Measurements from ENCODE around the gene FABP3. TPM values are rescaled to one million over a fixed set of nuclear protein-coding genes. Genes with fewer than 3 reads are reported as not detected.

Gene FABP3
- total and polyA plus RNA-seq, 2 of the 4 experiments (the other 2 are of a cell fraction): 4.8 to 8.6 TPM

DNA sequence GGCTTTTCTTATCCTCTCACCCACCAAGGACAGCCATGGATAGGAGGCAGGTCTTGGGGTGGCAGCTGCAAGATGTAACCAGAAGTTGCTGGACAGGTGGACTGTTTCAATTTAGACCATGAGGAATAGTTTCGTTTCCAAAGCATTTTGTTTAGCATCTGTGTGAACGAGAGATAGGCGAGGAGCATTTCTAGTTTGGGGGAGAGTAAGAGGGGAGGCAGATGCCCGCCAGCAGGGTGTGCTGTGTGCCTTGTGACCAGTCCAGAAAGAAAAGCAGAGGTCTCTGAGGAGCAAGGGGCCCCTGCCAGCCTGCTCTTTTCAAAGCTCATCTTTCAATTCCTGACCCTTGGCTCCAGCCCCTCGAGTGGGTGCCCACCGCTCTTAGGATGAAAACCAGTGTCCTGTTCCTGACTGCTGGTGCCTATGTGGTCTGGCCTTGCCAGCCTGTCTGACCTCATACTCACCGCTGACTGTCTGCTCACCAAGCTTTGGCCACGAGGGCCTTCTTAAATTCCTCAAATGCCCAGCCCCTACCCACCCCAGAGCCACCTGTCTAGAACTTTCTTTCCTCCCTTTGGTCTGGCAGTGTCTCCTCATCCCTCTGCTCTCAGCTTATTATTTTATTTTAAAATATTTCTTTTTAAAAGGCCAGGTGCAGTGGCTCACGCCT is 48.6 kb upstream of the FABP3 start:
- Histone ChIP-seq H2BK5ac (ENCODE audit: low read depth, low read length, poor library complexity, severe bottlenecking) (no peak overlapping the region), H2BK120ac (ENCODE audit: low read depth, low read length) (peak overlapping the region; percentile 20; the same call in 1 of the 2 replicates), H3K27ac (ENCODE audit: insufficient read depth, low read length) (0 out of 2 replicates have a peak overlapping the region, but pooled peaks have one; percentile 6), H3K9ac (ENCODE audit: low read depth, low read length) (no peak overlapping the region), H4K8ac (ENCODE audit: low read depth in 2 of 2, low read length in 2 of 2) (no peak overlapping the region; a peak in 1 of 4 replicates), H2AFZ (replicated peaks; ENCODE audit: low read length, poor library complexity) (peak overlapping the region; percentile 18), H3K9me1 (ENCODE audit: insufficient read depth, low read length) (peaks cover 6% of the 10 kb centered on the region; the same call in 1 of the 2 replicates), H4K91ac (ENCODE audit: insufficient read depth, low read depth, low read length) (no peak overlapping the region), H2AK9ac (replicated peaks; ENCODE audit: low read depth, low read length, poor library complexity) (no peak overlapping the region), H3K14ac (replicated peaks; ENCODE audit: low read depth, low read length) (no peak overlapping the region), H3K27me3 (ENCODE audit: control insufficient read depth, insufficient read depth, low read length) (no peaks in the 10 kb centered on the region), H2BK15ac (ENCODE audit: low read depth, low read length) (no peak overlapping the region), H3K79me1 (ENCODE audit: low read depth in 1 of 2, low read length in 2 of 2) (peaks cover 2 to 45% of the 10 kb centered on the region in 2 experiments; a peak in 3 of 4 replicates), H3K18ac (ENCODE audit: low read depth, low read length) (no peak overlapping the region), H3K4me3 (ENCODE audit: insufficient read depth, low read depth, low read length) (no peak overlapping the region), H3K23ac (ENCODE audit: low read depth, low read length) (no peak overlapping the region), H2BK20ac (ENCODE audit: low read depth, low read length) (no peak overlapping the region), H4K20me1 (ENCODE audit: insufficient read depth, low read length) (peaks cover 29% of the 10 kb centered on the region), H3K36me3 (ENCODE audit: control insufficient read depth, insufficient read depth, low read length) (peaks cover 11% of the 10 kb centered on the region; the same call in 1 of the 2 replicates), H3K9me3 (ENCODE audit: control insufficient read depth, insufficient read depth, low read length) (no peaks in the 10 kb centered on the region), H4K5ac (ENCODE audit: low read depth, low read length) (no peak overlapping the region), H2AK5ac (ENCODE audit: low read depth, low read length) (peak overlapping the region; percentile 60; the same call in 1 of the 2 replicates), H3K4me2 (ENCODE audit: low read depth, low read length) (no peak overlapping the region), H3K4ac (ENCODE audit: low read depth, low read length) (peak overlapping the region; percentile 37; the same call in 1 of the 2 replicates), H3K56ac (ENCODE audit: extremely low read depth, insufficient read depth, low read length) (no peak overlapping the region), H3K4me1 (ENCODE audit: control insufficient read depth, insufficient read depth, low read length) (peaks cover 11% of the 10 kb centered on the region)
- ChIA-PET POLR2A (ENCODE audit: unreplicated experiment) (no interaction called here), CTCF (interaction anchor here (0.9 to 5.2 kb wide), 8 partner anchors 10 to 367 kb away, joined by 3 to 61 read pairs (median 4); no protein-coding TSS in a partner anchor)
- no TSS peak for BruUV-seq (replicated peaks)
- TF ChIP-seq SMC3 (IDR thresholded peaks at IDR 0.05; ENCODE audit: low read depth, low read length): peak; percentile 18; the same call in 1 of the 2 replicates
- TF ChIP-seq MAZ (IDR thresholded peaks at IDR 0.05; ENCODE audit: borderline replicate concordance, low read depth, low read length): peak; percentile 20; the same call in 1 of the 2 replicates
- TF ChIP-seq, protein P1, sequence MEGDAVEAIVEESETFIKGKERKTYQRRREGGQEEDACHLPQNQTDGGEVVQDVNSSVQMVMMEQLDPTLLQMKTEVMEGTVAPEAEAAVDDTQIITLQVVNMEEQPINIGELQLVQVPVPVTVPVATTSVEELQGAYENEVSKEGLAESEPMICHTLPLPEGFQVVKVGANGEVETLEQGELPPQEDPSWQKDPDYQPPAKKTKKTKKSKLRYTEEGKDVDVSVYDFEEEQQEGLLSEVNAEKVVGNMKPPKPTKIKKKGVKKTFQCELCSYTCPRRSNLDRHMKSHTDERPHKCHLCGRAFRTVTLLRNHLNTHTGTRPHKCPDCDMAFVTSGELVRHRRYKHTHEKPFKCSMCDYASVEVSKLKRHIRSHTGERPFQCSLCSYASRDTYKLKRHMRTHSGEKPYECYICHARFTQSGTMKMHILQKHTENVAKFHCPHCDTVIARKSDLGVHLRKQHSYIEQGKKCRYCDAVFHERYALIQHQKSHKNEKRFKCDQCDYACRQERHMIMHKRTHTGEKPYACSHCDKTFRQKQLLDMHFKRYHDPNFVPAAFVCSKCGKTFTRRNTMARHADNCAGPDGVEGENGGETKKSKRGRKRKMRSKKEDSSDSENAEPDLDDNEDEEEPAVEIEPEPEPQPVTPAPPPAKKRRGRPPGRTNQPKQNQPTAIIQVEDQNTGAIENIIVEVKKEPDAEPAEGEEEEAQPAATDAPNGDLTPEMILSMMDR (conservative IDR thresholded peaks at IDR 0.05; ENCODE audit: low read depth, low read length): peak; percentile 52
- no peak for TF ChIP-seq CHD1 (IDR thresholded peaks at IDR 0.05; ENCODE audit: low read depth, low read length)
- intact Hi-C loops (cut with micrococcal nuclease) (loop anchor here (1.0 kb wide), 4 partner anchors 27 to 237 kb away; partner anchors contain the start of gene SNRNP40), in situ Hi-C loops (cut with MboI; ENCODE audit: low sequenced_read_pairs) (loop anchor here (10.0 kb wide), 1 partner anchor 237 kb away; no protein-coding TSS in a partner anchor), dilution Hi-C loops (cut with HindIII; ENCODE audit: low sequenced_read_pairs, unreplicated experiment) (no loop called here)
- ATAC-seq (ENCODE audit: low read depth) (peak; percentile 58), DNase-seq (peak; percentile 32)
- WGBS, 2 experiments (ENCODE audit: extremely low coverage in 2 of 2, insufficient read length in 1 of 2): 54% methylated on average over 6 of the region's 9 CpGs; no CpG with 5 or more reads in 1 of the 2 experiments

Data from IMR-90 (cell line).